HG03469 (cell line): ENCODE measurements around the gene PAQR9.
"Not testable (repeated sequence)": the region's sequence is repeated elsewhere in the genome, so short reads cannot be mapped to it uniquely, and the experiment has no call there.

Source experiments
- ATAC-seq: cut with Tn5 transposase; IDR thresholded peaks from one replicate; pipeline ENCODE4 v1.9.1; 2021; ENCODE audit warnings: mild to moderate bottlenecking, moderate library complexity, moderate number of reproducible peaks; ENCODE audit not compliant: unreplicated experiment

PAQR9 gene

GRCh38 chr3:142963516-142964448 is at the start of gene PAQR9:
PAQR9 (minus strand) TSS chr3:142963674; CDS start chr3:142963336, 338 bp downstream.
- no peak for ATAC-seq

DNA sequence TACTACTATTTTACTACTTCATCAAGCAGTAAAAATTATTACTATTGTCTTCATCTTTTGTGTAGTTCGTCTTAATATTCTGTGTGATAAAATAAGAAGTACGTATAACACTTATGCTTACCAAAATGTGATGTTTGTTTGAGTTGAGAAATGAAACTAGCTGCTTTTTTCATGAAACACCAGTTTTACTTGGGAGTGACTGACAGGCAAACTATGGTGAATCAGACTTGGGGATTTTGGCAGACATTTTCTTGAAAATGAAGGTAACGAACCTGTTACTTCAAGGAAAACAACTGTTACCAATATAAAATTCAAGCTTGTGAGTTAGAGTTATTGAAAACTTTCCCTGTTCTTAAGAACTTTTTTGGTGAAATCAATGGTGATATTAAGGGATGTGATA is 48.2 kb upstream of the PAQR9 start:
- no peak for ATAC-seq

GRCh38 chr3:143010024-143010423 is 46.5 kb upstream of the PAQR9 start:
- no peak for ATAC-seq

GRCh38 chr3:143004823-143005222 is 41.3 kb upstream of the PAQR9 start:
- no peak for ATAC-seq

DNA sequence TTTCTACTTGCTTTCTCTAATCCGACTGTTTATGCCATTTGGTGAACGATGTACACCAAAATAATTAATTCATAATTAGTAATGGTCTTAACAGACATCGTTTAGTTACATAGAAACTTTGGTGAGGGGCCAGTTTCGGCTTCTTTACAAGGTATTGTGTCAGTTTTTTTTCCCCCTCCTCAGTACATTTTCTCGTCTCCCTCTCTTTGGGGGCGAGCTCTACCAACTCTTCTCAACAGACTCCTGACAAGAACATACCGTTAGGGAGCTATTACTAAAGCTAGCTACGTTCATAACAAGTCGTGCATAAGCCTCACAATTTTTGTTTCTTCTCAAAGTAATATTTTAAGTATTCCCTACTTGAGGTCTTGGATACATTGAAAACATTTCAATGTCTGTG is 39.3 kb upstream of the PAQR9 start:
- ATAC-seq: no peak

DNA sequence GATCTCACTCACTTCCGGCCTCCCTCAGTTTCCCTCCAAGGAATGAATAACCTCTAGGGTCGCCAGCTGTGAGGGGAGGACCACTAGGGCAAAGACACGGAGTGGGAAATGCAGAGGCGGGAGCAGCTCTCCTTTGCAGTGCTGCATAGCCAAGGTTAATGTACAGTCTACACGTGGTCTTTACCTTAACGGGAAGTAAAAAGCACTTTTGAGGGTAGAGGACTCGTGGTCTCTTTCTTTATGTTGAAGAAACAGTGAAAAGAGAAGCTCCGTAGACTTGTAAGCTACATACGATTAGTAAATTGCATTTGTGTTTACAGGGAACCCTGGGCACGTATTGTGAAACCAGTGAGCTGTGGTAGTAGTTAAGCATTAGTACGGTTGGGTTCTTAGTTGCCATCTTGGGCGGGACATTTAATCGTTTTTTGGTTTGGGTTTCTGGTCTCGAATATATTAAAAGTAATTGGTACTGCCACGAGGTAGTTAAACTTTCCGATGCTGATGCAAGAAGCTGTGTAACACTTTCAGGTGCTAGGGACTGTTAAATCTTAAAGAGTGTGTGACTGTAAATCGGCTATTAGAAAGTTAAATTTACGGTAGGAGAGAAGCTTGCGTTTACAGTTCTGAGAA is 38.7 kb upstream of the PAQR9 start:
- ATAC-seq: peak; percentile 18

DNA sequence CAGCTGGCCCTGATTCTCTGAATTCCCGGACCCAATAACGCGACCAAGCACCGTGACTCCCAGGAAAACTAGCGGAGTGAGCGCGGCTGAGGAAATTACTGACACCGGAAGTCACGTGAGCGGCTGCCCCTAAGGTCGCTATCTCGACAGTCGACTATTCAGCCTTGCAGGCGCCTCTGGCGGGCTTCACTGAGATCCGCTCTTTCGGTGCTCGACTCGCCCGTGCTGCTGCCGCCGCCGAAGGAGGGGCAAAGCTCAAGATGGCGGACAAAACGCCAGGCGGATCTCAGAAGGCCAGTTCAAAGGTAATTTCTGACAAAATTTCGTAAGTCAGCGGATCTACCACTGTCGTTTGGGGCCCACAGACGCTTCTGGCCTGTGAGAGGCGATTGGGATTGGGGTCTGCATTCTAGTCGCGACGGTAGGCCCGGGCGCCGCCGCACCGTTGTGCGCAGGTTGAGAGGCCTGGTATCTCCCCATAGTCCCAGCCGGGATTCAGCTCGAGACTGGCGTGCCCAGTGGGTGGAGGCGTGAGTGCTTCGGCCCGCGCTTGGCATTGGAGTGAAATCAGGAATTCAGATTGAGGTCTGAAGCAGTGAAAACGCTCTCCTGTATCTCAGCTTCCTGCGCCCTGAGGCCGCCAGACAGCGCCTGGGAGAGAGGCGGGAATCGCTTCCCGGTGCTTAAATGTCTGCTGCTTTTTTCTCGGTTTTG is 38.1 kb upstream of the PAQR9 start, which contains the start of gene U2SURP:
TSS of gene U2SURP (plus strand) at position 202 of the 714 bp plus-strand sequence. CDS start at position 261, 59 bp downstream.
- peak; percentile 83 for ATAC-seq

DNA sequence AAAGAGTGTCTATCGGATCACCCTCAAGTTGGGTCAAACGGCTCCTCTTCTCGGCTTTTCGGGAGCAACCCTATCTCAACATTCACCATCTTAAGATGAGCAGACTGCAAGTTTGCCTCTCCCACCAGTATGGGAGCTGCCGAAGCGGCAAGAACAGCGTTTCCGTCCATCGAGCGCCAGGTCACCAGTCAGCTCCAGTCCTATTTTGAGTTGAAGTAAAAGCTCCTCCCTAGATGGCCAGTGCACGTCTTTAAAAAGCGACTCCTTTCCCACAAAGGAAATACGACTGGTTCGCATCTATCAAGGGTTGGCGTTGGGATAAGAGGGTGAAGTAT is 37.5 kb upstream of the PAQR9 start:
- peak; percentile 51 for ATAC-seq

- ATAC-seq: no peak
Observed at GRCh38 chr3:143000528-143000927, 37.1 kb upstream of the PAQR9 start.

GRCh38 chr3:142999881-143000280 is 36.4 kb upstream of the PAQR9 start:
- no peak for ATAC-seq

GRCh38 chr3:142998439-142998838 is 35.0 kb upstream of the PAQR9 start:
- no peak for ATAC-seq

GRCh38 chr3:142997330-142997729 is 33.9 kb upstream of the PAQR9 start:
- no peak for ATAC-seq

DNA sequence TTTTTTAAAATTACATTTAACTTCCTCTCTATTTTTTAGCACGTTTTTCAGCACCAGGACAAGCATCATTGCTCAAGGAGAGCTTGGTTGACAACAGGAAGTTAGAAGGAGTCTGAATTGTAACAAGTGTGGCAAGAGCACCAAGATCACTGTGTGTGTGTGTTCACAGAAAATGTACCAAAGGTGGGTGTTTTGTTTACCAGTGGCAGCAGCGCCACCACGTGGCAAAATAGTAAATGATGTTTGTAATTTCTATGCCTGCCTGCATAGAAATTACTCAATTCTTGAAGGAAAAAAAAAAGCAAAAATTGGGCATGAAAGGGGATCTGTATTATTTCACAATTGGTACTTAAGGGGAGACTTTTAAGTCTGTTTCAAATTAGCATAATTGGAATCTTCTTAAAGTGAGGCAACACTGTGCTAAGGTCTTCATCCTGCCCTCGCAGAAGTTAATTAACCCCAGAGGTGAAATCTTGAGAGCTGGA is 30.5 kb upstream of the PAQR9 start:
- peak; percentile 66 for ATAC-seq

DNA sequence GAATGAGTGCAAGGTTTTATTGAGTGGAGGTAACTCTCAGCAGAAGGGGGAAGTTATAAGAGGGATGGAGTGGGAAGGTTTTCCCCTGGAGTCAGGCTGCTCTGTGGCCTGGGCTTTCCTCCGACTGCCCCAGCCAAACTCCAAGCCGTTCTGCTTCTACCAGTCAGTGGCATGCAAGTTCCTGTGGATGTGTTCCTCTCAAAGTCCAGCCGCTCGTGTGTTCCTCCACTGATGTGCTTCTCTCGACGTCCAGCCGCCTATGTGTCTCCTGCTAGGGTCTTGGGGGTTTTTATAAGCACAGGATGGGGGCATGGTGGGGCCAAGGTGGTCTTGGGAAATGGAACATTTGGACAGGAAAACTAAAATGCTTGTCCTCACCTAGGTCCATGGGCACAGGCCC is 28.8 kb upstream of the PAQR9 start:
- ATAC-seq: no peak

GRCh38 chr3:142990721-142991120 is 27.2 kb upstream of the PAQR9 start:
- ATAC-seq: no peak

- not testable (repeated sequence) for ATAC-seq
Observed at GRCh38 chr3:142988826-142989225, 25.4 kb upstream of the PAQR9 start.

- ATAC-seq: not testable (repeated sequence)
Observed at GRCh38 chr3:142988221-142988620, 24.7 kb upstream of the PAQR9 start.

- peak; percentile 57 for ATAC-seq
Observed at GRCh38 chr3:142987707-142988106, 24.2 kb upstream of the PAQR9 start.

DNA sequence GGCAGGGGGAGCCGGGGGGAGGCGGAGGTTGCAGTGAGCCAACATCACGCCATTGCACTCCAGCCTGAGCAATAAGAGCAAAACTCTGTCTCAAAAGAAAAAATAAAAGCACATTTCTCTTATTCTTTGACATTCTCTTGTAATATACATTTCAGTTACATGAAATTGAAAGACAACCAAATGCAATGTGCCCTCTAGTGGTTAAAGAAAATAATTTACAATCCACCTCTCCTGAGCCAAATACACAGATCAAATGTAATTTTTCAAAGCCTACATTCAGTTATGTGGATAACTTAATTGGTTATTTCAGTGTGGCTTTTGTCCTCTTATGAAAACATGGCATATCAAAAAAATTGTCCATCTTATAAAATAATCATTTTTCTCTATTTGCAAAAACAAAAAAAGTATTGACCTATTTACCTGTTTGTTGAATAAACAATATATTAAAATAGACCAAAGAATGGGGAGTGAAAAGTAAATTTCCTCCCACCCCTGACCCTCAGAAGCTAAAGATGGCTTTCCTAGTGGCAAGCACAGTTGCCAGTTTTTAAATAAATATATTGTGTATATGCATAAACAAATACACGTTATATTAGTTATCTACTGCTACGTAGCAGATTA is 23.7 kb upstream of the PAQR9 start:
- no peak for ATAC-seq

DNA sequence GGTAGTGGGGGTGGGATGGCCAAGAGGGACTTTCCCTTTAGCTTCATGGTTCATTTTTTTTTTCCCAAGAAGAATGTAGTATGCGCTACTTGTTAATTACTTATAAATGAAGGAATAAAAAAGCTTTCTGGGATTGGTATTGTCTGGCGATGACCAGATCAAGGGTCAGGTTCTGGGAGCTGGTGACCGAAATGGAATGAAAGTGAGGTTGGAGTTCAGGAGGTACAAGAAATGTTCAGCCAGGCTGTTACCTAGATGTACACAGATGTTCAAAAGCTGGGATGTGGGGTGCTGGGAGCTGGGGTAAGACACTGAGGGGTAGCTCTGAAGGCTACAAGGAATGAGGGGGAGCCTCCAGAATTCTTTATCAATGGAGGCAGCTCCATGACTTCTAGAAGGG is 20.8 kb upstream of the PAQR9 start:
- ATAC-seq: no peak

DNA sequence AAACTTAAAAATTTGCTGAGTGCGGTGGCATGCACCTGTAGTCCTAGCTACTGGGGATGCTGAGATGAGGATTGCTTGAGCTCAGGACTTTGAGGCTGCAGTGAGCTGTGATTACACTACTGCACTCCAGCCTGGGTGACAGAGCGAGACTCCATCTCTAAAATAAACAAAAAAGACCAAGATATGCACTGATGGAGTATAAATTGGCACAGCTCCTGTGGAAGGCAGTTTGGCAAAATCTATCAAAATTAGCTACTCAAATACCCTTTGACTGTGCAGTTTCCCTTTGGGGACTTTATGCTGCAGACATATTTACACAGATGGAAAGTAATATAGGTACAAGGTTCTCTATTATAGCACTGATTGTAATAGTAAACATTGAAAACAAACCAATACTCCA is 19.8 kb upstream of the PAQR9 start:
- ATAC-seq: no peak
